Right forelimb (tissue), 1 donor: ENCODE results near the gene CNKSR1.
A peak's percentile ranks its signal among the peaks of the same experiment; 100 is the strongest.

Experiments used
- DNase-seq: peaks from one replicate; pipeline ENCODE4 v3.0.0-alpha.2; 2018

The CNKSR1 gene

GRCh38 chr1:26161415-26162219, 15.7 kb upstream of the CNKSR1 start:
- DNase-seq = peak; percentile 78

DNA sequence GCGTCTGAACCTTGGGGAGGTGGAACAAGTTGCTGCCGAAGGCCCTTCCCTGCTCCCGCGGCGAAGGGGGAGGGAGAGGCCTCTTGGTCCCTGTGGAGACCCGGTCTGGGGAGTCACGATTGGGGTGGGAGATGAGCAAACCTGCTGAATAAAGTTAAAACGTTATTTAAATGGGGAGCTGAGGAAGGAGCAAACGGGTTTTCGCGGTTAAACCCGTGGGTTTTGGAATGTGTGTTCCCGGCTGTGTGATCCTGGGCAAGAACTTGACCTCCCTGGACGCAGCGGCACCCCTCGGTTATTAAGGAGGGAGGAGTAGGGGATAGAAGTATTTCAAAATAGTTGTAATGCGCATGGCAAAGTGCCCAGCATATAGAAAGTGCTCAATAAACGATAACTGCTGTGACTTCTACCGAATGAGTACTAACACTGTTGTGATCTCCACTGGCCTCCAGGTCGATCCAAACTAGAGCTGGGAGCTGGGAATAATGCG, 15.0 kb upstream of the CNKSR1 start:
- DNase-seq = no peak

DNA sequence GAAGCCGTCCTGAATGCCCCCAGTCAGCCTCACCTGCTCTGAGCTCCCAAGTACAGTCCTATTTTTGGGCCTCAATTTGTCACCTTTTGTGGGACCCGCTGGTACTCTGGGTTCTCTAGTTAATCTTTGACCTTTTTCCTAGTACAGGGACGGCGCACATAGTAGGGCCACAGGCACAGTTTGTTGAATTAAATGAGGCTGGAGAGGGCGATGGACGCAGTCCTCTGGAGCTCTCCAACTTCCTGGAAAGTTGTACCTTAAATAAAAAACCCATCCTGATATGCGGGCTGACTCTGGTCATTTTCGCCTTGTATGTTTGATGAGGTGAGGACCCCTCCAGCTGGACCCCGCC, 13.6 kb upstream of the CNKSR1 start:
- DNase-seq = no peak

DNA sequence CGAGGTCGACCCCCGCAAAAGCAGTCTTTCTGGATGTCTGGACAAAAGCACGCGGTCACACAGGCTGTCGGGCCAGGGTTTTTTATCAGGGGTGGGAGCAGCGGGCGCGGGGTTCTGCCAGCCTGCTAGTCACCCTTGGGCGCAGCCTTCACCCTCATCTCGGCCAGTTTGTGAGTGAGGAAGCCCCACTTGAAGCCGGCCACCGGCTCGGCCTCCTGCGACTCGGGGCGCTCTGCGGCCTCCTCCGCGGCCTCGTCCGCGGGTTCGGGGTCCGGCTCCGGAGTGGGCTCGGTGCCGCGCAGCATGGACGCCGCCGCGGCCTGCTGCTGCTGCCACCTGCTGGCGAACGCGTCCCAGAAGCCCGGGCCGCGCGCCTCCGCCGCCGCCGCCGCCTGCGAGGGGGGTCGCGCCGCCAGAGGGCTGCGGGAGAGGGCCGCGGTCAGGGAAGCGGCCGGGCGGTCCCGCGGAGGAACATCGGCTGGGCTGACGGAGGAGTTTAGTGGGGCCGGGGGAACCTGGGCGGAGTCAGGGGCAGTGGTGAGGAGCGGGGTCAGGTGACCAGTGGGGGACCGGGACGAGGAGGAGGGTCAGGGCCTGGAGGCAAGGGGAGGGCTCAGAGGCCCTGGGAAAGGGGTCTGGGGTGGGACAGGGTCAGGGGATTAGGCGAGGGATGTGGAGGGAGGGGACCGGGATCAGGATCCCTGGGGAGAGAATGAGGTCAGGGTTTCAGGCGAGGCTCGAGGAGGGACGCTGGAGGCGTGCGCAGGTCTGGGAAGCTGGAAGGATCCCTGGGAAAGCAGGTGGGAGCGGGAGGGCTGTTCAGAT, 13.0 kb upstream of the CNKSR1 start:
- peak; percentile 77 for DNase-seq

GRCh38 chr1:26164861-26165842, 12.1 kb upstream of the CNKSR1 start:
- peak; percentile 35 for DNase-seq

DNA sequence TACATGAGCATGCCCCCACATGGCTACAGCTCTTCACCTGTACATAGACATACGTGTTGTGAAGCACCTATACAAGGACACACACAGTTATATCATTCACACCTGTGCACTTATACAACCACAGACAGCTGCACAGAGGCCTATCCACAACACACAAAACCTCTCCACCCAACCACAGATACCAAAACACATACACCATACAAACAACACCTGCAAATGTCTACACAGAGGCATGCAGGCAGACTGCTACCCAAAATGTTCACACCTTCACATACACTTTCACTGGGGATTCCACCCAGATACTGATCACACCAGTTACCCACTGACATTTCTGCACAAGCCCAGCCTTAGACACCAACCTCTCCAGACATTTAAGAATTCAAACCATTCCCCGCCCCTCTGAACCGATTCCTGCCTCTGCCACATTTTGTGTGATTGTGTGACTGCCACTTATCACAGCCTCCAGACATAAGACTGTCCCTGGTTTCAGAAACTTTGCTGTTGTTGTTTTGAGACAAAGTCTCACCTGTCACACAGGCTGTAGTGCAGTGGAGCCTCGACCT, 10.5 kb upstream of the CNKSR1 start:
- DNase-seq = no peak

- DNase-seq = no peak
These were observed 8.7 kb upstream of the CNKSR1 start, which contains the start of gene C1orf232 for GRCh38 chr1:26168410-26169197. TSS of gene C1orf232 (minus strand) at chr1:26168963. CDS start at chr1:26168499, 464 bp downstream.

DNA sequence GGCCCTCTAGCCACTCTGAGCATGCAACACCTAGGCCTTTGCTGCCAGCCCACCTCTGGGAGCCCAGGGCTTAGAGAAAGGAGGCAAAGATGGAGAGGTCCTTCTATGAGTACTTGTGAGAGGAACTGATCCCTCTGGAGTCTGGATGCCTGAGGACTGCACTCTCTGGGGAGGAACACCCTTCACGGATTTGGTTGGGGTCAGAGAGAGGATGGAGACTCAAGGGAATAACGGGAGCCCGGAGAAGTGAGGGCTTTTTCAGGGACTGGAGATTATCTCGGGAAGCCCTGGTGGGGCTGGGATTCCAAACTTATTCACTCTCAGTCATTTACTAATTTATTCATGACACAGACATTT, 8.1 kb upstream of the CNKSR1 start:
- DNase-seq = no peak

DNA sequence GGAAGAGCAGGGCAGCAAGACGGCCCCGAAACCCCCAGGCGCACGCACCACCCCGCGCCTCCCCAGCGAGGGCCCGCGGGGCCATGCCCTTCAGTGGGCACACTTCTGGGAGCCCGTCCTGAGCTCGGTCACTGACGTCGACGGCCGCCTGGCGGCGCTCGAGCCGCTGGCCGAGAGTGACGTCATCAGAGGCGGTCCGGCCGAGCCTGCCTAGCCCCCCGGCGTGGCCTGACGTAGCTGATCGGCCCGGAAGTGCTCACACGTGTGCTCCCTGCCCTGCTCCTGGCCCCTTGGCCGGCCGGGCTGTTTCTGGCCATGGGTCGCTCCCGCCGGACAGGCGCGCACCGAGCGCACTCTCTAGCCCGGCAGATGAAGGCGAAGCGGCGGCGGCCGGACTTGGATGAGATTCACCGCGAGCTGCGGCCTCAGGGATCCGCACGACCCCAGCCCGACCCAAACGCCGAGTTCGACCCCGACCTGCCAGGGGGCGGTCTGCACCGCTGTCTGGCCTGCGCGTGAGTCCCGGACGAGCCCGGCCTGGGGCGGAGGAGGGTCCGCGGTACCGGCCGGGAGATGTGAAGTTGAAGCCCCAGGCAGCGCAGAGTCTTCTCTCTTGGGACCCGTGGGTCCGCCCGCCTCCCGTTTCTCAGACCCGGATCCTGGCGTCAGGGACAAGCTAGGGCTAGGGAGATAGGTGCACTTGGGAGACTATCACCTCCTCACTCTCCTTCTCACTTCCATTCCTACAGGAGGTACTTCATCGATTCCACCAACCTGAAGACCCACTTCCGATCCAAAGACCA, 7.4 kb upstream of the CNKSR1 start, which contains the start of gene ZNF593:
Gene ZNF593, plus strand, starts transcription at position 240 of the 803 bp plus-strand sequence. Its CDS starts 76 bp downstream, at position 316.
- peak; percentile 94 for DNase-seq

DNA sequence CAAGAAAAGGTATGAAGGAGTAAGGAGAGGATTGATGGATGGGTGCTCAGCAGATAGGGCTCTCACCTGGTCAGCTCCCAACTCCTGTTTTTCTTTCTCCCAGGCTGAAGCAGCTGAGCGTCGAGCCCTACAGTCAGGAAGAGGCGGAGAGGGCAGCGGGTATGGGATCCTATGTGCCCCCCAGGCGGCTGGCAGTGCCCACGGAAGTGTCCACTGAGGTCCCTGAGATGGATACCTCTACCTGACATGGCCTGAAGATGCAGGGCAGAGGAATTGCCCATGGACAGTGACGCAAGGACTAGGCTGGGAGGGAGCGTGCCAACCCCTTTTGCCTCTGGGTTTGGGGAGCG, 6.8 kb upstream of the CNKSR1 start:
- DNase-seq = no peak

- DNase-seq = no peak
These were observed 5.9 kb upstream of the CNKSR1 start, which contains the start of gene ZNF593OS for GRCh38 chr1:26171084-26172072. TSS of gene ZNF593OS (minus strand) at chr1:26171832. CDS start at chr1:26171661, 171 bp downstream.

DNA sequence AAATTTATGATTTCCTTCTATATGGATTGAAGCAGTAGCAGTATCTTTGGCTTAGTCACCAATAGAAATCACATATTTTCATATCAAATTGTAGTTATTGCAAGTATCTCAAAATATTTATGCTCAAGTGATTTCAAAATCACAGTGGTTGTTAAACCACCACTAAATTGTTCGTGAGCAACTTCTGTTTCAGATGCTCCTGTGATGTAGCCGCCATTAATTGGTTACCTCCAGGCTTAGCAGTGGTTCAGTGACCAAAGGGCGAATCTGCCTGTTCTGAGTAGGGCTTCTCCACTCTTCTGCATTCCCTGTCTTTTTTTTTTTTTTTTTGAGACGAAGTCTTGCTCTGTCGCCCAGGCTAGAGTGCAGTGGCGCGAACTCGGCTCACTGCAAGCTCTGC, 1.9 kb upstream of the CNKSR1 start:
- DNase-seq = no peak

DNA sequence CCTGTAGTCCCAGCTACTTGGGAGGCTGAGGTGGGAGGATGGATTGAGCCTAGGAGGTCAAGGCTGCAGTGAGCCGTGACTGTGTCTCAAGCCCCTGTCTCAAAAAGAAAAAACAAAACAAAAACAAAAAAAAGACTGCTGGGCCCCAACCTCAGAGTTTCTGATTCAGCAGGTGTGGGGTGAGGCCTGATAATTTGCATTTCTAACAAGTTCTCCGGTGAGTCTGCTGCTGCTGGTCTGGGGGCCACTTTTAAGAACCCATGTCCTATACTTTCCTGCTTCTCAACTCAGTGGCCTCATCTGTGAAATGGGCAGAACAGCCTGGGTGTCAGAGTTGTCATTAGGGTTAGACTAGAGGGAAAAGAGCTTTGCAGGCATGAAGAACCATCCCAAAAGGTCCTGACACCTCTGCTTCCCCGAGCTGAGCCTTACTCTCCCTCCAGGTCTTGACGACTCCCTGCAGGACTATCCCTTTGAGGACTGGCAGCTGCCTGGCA, 2.8 kb downstream of the CNKSR1 start:
- DNase-seq = no peak

GRCh38 chr1:26181586-26182382, 4.5 kb downstream of the CNKSR1 start:
- no peak for DNase-seq

GRCh38 chr1:26182383-26182696, 5.0 kb downstream of the CNKSR1 start:
- DNase-seq = no peak

DNA sequence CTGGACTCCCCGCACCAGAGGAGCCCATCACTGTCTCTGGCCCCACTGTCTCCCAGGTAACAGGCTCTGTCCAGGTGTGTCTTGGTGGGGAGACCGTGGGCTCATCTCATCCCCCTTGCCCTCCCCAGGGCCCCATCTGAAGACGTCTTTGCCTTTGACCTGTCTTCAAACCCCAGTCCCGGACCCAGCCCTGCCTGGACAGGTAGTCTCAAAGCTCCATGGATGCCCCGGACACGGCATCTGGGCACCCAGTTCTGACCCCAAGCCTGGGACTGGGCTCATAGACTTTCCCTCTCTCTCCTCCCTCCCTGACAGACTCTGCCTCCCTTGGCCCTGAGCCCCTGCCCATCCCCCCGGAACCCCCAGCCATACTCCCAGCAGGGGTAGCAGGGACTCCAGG, 6.8 kb downstream of the CNKSR1 start:
- DNase-seq = no peak

GRCh38 chr1:26184883-26185282, 7.6 kb downstream of the CNKSR1 start:
- DNase-seq = no peak

DNA sequence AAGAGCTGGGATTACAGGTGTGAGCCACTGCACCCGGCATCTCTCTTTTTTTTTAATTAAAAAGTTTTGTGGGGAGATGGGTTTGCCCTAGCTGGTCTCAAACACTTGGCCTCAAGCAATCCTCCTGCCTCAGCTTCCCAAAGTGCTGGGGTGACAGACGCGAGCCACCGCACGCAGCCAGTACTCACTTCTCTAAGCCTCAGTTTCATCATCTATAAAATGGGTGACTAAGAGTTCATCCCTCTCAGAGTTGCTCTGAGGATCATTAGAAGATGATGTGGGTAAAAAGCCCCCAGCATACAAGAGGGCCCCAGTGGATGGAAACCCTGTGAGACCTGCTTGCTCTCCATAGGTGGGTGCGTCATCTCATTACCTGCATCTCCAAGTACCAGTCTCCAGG, 10.6 kb downstream of the CNKSR1 start:
- DNase-seq = no peak
